ENCODE measurements around the gene CCSER1. TPM values are rescaled to one million over a fixed set of nuclear protein-coding genes. Genes with fewer than 3 reads are reported as not detected.
"Not testable (repeated sequence)": the region's sequence is repeated elsewhere in the genome, so short reads cannot be mapped to it uniquely, and the experiment has no call there.

The CCSER1 gene
- polyA plus RNA-seq, 5 donors, result 1.7 to 5.2 (median 2.7) TPM

- not testable (repeated sequence) for DNase-seq
These were observed 1040.9 kb downstream of the CCSER1 start for GRCh38 chr4:91167864-91168653.

GRCh38 chr4:91170768-91171167 is 1043.6 kb downstream of the CCSER1 start:
- no peak for DNase-seq

- DNase-seq, result no peak
These were observed 1044.0 kb downstream of the CCSER1 start for GRCh38 chr4:91171217-91171616.

- not testable (repeated sequence) for DNase-seq
These were observed 1057.9 kb downstream of the CCSER1 start for GRCh38 chr4:91185061-91185460.

GRCh38 chr4:91198951-91199350 is 1071.8 kb downstream of the CCSER1 start:
- DNase-seq, result no peak

- DNase-seq, result no peak
These were observed 1080.3 kb downstream of the CCSER1 start for GRCh38 chr4:91207535-91207934.

GRCh38 chr4:91212211-91212610 is 1085.0 kb downstream of the CCSER1 start:
- DNase-seq, result no peak

GRCh38 chr4:91217831-91218403 is 1090.7 kb downstream of the CCSER1 start:
- not testable (repeated sequence) for DNase-seq

- DNase-seq, result no peak
These were observed 1093.1 kb downstream of the CCSER1 start for GRCh38 chr4:91220315-91220714.

- DNase-seq, result no peak
These were observed 1094.8 kb downstream of the CCSER1 start for GRCh38 chr4:91222014-91222413.

GRCh38 chr4:91226867-91227266 is 1099.7 kb downstream of the CCSER1 start:
- DNase-seq, result peak in 1 of 2 donors; percentile 26

GRCh38 chr4:91228659-91229058 is 1101.5 kb downstream of the CCSER1 start:
- no peak for DNase-seq

GRCh38 chr4:91233164-91233563 is 1106.0 kb downstream of the CCSER1 start:
- DNase-seq, result no peak

- peak in 1 of 2 donors; percentile 10 for DNase-seq
These were observed 1115.9 kb downstream of the CCSER1 start for GRCh38 chr4:91243132-91243531.

- DNase-seq, result no peak
These were observed 1128.8 kb downstream of the CCSER1 start for GRCh38 chr4:91256043-91256442.

GRCh38 chr4:91256751-91257150 is 1129.6 kb downstream of the CCSER1 start:
- DNase-seq, result no peak

- no peak for DNase-seq
These were observed 1130.5 kb downstream of the CCSER1 start for GRCh38 chr4:91257721-91258120.

- no peak for DNase-seq
These were observed 1131.1 kb downstream of the CCSER1 start for GRCh38 chr4:91258326-91258725.

- no peak for DNase-seq
These were observed 1140.3 kb downstream of the CCSER1 start for GRCh38 chr4:91267543-91267942.

- not testable (repeated sequence) for DNase-seq
These were observed 1141.3 kb downstream of the CCSER1 start for GRCh38 chr4:91268481-91268880.

- no peak for DNase-seq
These were observed 1141.7 kb downstream of the CCSER1 start for GRCh38 chr4:91268913-91269312.

GRCh38 chr4:91279899-91280298 is 1152.7 kb downstream of the CCSER1 start:
- no peak for DNase-seq

- no peak for DNase-seq
These were observed 1153.5 kb downstream of the CCSER1 start for GRCh38 chr4:91280551-91281290.

Data from right lung (tissue), 5 donors.